Left lobe of liver (tissue), 2 donors: Measurements from ENCODE around the gene LYRM4. TPM values are rescaled to one million over a fixed set of nuclear protein-coding genes. Genes with fewer than 3 reads are reported as not detected.

ENCODE experiments used
- ATAC-seq: fragments of 200-7000 bp; cut with Tn5 transposase; one replicate; pipeline ENCODE4 v1.9.1; 2020; ENCODE audit warnings: mild to moderate bottlenecking, moderate library complexity
- DNase-seq: peaks from one replicate; pipeline ENCODE4 v3.0.0-alpha.2; 2020; ENCODE audit warnings: low spot score
- total RNA-seq: library from RNA; stranded (reverse); gene quantifications from one replicate; pipeline ENCODE4 v1.2.1, GENCODE V29; 2021
- donor health status: DM: no; HTN: no; CAD: no; lungs with moderate emphysema.
- donor health status: DM: no; HTN: yes; CAD: no.

The LYRM4 gene
- total RNA-seq, 1 donor from 2014 or later, result 7.7 TPM

- DNase-seq (no peak), ATAC-seq (no peak)
Observed at GRCh38 chr6:5150551-5151075, 110.1 kb downstream of the LYRM4 start.

- DNase-seq (no peak), ATAC-seq (no peak)
Observed at GRCh38 chr6:5149891-5150290, 110.9 kb downstream of the LYRM4 start.

GRCh38 chr6:5149159-5149704, 111.5 kb downstream of the LYRM4 start:
- ATAC-seq, result no peak
- DNase-seq, result no peak

- DNase-seq, result no peak
- ATAC-seq, result no peak
Observed at GRCh38 chr6:5146398-5146797, 114.4 kb downstream of the LYRM4 start.

- ATAC-seq, result peak; percentile 94
Observed at GRCh38 chr6:5143634-5144311, 117.0 kb downstream of the LYRM4 start.

GRCh38 chr6:5142915-5143314, 117.8 kb downstream of the LYRM4 start:
- DNase-seq (no peak), ATAC-seq (no peak)

More at GRCh38 chr6:5143634-5144311, 117.0 kb downstream of the LYRM4 start:
- DNase-seq, result peak; percentile 81

GRCh38 chr6:5142131-5142530, 118.6 kb downstream of the LYRM4 start:
- ATAC-seq, result no peak
- DNase-seq, result no peak

- no peak for ATAC-seq
- no peak for DNase-seq
Observed at GRCh38 chr6:5141046-5141445, 119.7 kb downstream of the LYRM4 start.

- no peak for ATAC-seq
- DNase-seq, result no peak
Observed at GRCh38 chr6:5139828-5140771, 120.7 kb downstream of the LYRM4 start.

GRCh38 chr6:5138995-5139827, 121.5 kb downstream of the LYRM4 start:
- ATAC-seq, result peak; percentile 36
- DNase-seq, result no peak

GRCh38 chr6:5136851-5137250, 123.9 kb downstream of the LYRM4 start:
- DNase-seq, result no peak
- no peak for ATAC-seq

- peak; percentile 75 for ATAC-seq
- DNase-seq, result no peak
Observed at GRCh38 chr6:5135788-5136376, 124.9 kb downstream of the LYRM4 start.

- ATAC-seq (no peak), DNase-seq (no peak)
Observed at GRCh38 chr6:5133943-5134342, 126.8 kb downstream of the LYRM4 start.

- ATAC-seq (peak; percentile 82), DNase-seq (peak; percentile 53)
Observed at GRCh38 chr6:5132731-5133130, 128.0 kb downstream of the LYRM4 start.

GRCh38 chr6:5130135-5130866, 130.4 kb downstream of the LYRM4 start:
- ATAC-seq (no peak), DNase-seq (no peak)

GRCh38 chr6:5128351-5128750, 132.4 kb downstream of the LYRM4 start:
- ATAC-seq (no peak), DNase-seq (no peak)

GRCh38 chr6:5127106-5127687, 133.6 kb downstream of the LYRM4 start:
- ATAC-seq, result no peak
- DNase-seq, result no peak

GRCh38 chr6:5126214-5126613, 134.5 kb downstream of the LYRM4 start:
- ATAC-seq, result no peak
- DNase-seq, result no peak
